PFSK-1 (cell line): ENCODE measurements around the gene FGD4.

Source experiments
- FOXP2 ChIP-seq: optimal IDR thresholded peaks from 2 replicates; pipeline ENCODE3; 2011; ENCODE audit warnings: borderline replicate concordance, control low read depth, inconsistent platforms; ENCODE audit not compliant: insufficient read depth; ENCODE audit errors: extremely low read length, extremely low read depth
- POLR2AphosphoS5 ChIP-seq: IDR thresholded peaks from 2 replicates; pipeline ENCODE4 v1.6.1; 2012; ENCODE audit warnings: low read depth, mild to moderate bottlenecking, control low read depth, low read length, moderate library complexity
- SIN3A ChIP-seq: IDR thresholded peaks from 2 replicates; pipeline ENCODE4 v1.6.1; 2012; ENCODE audit warnings: mild to moderate bottlenecking, low read length, moderate library complexity, borderline replicate concordance; ENCODE audit not compliant: insufficient read depth
- TAF1 ChIP-seq: IDR thresholded peaks from 2 replicates; pipeline ENCODE4 v1.6.1; 2012; ENCODE audit warnings: low read length, control low read depth, borderline replicate concordance; ENCODE audit not compliant: insufficient read depth
- TF ChIP-seq, protein P1 (sequence below), 2 experiments: IDR thresholded peaks; 2 replicates each; pipeline versions ENCODE4 v1.6.1 to v1.8.0; 2011 to 2012; ENCODE audit warnings: low read depth in 2 of 2, low read length in 2 of 2, control low read depth in 1 of 2, inconsistent platforms in 1 of 2, mild to moderate bottlenecking in 1 of 2, moderate library complexity in 1 of 2; ENCODE audit not compliant: insufficient read depth in 1 of 2

The FGD4 gene

DNA sequence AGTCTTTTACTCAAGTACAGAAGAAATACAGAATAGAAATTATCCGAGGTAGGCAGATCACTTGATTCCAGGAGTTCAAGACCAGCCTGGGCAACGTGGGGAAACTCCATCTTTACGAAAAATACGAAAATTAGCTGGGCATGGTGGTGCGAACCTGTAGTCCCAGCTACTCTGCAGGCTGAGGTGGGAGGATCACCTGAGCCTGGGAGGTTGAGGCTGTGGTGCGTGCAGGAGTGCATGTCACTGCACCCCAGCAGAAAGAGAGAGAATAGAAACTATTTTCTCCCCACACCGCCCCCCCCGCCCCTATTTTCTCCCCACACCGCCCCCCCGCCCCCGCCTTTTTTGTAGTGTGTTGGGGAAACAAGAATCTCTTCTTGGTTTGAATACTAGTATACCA lies 281.9 kb downstream of the FGD4 start:
- TF ChIP-seq POLR2AphosphoS5 (no peak), FOXP2 (no peak), TAF1 (no peak), SIN3A (no peak)
- TF ChIP-seq, protein P1, sequence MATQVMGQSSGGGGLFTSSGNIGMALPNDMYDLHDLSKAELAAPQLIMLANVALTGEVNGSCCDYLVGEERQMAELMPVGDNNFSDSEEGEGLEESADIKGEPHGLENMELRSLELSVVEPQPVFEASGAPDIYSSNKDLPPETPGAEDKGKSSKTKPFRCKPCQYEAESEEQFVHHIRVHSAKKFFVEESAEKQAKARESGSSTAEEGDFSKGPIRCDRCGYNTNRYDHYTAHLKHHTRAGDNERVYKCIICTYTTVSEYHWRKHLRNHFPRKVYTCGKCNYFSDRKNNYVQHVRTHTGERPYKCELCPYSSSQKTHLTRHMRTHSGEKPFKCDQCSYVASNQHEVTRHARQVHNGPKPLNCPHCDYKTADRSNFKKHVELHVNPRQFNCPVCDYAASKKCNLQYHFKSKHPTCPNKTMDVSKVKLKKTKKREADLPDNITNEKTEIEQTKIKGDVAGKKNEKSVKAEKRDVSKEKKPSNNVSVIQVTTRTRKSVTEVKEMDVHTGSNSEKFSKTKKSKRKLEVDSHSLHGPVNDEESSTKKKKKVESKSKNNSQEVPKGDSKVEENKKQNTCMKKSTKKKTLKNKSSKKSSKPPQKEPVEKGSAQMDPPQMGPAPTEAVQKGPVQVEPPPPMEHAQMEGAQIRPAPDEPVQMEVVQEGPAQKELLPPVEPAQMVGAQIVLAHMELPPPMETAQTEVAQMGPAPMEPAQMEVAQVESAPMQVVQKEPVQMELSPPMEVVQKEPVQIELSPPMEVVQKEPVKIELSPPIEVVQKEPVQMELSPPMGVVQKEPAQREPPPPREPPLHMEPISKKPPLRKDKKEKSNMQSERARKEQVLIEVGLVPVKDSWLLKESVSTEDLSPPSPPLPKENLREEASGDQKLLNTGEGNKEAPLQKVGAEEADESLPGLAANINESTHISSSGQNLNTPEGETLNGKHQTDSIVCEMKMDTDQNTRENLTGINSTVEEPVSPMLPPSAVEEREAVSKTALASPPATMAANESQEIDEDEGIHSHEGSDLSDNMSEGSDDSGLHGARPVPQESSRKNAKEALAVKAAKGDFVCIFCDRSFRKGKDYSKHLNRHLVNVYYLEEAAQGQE (IDR thresholded peaks at IDR 0.05; ENCODE audit: insufficient read depth in 1 of 2, low read depth in 2 of 2, low read length in 2 of 2): no peak

DNA sequence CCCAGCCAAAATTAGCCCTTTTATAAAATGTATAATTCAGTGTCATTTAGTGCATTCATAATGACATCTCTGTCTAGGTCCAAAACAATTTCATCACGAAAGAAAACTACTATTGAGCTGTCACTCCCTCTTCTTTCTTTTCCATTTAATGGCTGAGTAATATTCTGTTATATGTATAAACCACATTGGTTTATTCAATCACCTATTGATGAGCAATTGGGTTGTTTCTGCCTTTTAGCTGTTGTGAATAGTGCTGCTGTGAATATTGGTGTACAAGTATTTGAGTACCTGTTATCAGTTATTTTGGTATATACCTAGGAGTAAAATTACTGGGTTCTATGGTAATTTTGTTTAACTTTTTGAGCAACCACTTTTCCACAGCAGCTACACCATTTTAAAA lies 287.0 kb downstream of the FGD4 start:
- TF ChIP-seq POLR2AphosphoS5: no peak
- TF ChIP-seq SIN3A: no peak
- TF ChIP-seq FOXP2: no peak
- TF ChIP-seq, protein P1 (IDR thresholded peaks at IDR 0.05; ENCODE audit: insufficient read depth in 1 of 2, low read depth in 2 of 2, low read length in 2 of 2): no peak
- TF ChIP-seq TAF1: no peak

GRCh38 chr12:32688786-32689185 lies 289.4 kb downstream of the FGD4 start:
- TF ChIP-seq FOXP2: no peak
- TF ChIP-seq POLR2AphosphoS5: no peak
- no peak for TF ChIP-seq TAF1
- TF ChIP-seq, protein P1 (IDR thresholded peaks at IDR 0.05; ENCODE audit: insufficient read depth in 1 of 2, low read depth in 2 of 2, low read length in 2 of 2): no peak
- TF ChIP-seq SIN3A: no peak

DNA sequence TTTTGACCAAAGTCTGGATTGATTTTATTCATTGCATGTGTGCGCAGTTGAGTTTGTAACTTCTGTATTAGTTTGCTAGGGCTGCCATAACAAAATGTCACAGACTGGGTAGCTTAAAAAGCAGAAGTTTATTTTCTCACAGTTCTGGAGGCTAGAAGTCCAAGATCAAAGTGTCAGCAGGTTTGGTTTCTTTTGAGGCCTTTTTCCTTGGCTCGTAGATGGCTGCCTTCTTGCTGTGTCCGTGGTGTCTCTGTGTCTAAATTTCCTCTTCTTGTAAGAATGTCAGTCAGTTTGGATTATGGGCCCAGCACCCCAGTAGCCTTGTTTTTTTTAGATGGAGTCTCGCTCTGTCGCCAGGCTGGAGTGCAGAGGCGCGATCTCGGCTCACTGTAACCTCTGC lies 291.6 kb downstream of the FGD4 start:
- TF ChIP-seq POLR2AphosphoS5 (no peak), TAF1 (no peak), FOXP2 (no peak), SIN3A (no peak)
- TF ChIP-seq, protein P1 (IDR thresholded peaks at IDR 0.05; ENCODE audit: insufficient read depth in 1 of 2, low read depth in 2 of 2, low read length in 2 of 2): no peak

DNA sequence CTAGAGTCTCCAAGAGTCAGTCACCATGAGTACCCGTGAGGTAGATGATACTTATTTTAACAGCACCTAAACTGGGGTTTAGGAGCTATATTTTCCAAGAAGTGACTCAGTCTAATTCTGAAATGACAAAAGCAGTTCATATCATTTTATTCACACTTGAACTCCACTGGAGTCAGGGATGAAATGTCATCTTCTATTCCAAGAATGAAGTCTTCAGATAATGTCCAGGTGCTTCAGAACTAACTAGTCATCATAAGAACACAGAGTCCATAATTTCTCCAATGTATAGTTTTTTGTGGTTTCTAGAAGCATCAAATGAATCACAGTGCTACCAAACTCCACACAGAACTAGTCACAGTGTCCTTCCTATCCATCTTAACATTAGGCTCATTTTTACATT lies 293.0 kb downstream of the FGD4 start:
- TF ChIP-seq, protein P1 (IDR thresholded peaks at IDR 0.05; ENCODE audit: insufficient read depth in 1 of 2, low read depth in 2 of 2, low read length in 2 of 2): no peak
